ENCODE results near the gene GPC6. TPM values are rescaled to one million over a fixed set of nuclear protein-coding genes. Genes with fewer than 3 reads are reported as not detected.
A peak's percentile ranks its signal among the peaks of the same experiment; 100 is the strongest.

GPC6 gene
- total and polyA plus RNA-seq, 9 of the 15 experiments (the other 6 are each of a cell fraction or from before 2014, with no cell fraction given): under 0.01 to 0.20 (median 0.01) TPM; not detected in 4

DNA sequence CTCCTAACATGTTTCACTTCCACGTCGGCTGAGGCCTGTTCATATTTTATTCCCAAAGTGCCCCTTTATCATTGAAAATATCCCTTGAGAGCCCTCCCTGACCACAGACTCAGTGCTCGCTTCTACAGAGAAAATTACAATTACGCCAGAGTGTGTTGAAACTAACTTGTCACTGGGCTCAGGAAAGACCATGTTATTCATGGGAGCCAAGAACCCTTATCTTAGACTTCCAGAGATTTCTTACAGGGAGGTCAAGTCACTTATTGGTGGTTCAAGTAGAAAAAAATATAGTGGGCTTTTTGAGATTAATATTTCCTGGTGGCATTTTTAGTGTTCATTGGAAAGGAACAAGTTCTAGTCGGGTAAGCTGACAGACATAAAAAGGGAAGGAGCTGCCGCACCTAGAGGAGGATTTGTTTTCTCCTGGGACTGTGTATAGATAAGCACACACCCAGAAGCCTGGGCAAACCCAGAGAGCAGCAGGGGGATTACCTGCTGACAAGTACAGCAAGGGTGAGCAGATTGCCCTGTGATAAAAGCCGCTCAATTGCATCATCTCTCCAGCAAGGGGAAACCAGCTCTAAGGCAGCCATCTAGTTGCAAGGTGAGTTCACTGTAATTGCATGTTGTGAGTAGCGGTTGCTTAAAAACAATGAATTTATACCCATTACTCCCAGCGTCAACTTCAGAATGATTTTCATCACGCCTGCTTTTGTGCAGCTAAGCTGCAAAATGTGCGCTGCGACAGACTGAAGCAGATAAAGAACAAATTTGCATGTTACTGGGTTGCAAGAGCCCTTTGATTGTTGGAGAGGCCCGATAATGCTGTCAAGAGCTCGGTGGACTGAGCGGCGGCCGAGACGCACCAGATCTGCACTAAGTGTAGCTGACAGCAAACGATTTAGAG is 1206.7 kb downstream of the GPC6 start (continued):
- TF ChIP-seq RAD21 (CRISPR knock-in tag; conservative IDR thresholded peaks at IDR 0.05 in 1 of 2, IDR thresholded peaks at IDR 0.05 in 1 of 2) (peak in 1 of 2 experiments; percentile 28; a peak in 1 of 4 replicates), ZNF75A (CRISPR knock-in tag; IDR thresholded peaks at IDR 0.05) (no peak), MEIS2 (IDR thresholded peaks at IDR 0.05; ENCODE audit: partially characterized antibody) (peak; percentile 74), BHLHE40 (IDR thresholded peaks at IDR 0.05; ENCODE audit: low read length) (0 out of 2 replicates have a peak, but pooled peaks have one; percentile 9), NR2C2 (CRISPR knock-in tag; IDR thresholded peaks at IDR 0.05) (no peak), NR2C2 (tag; IDR thresholded peaks at IDR 0.05) (0 out of 2 replicates have a peak, but pooled peaks have one; percentile 25), MTA2 (IDR thresholded peaks at IDR 0.05; ENCODE audit: low read depth) (peak; percentile 8; the same call in 1 of the 2 replicates), CEBPG (CRISPR knock-in tag; IDR thresholded peaks at IDR 0.05) (peak; percentile 79), CEBPG (tag; conservative IDR thresholded peaks at IDR 0.05 in 1 of 2, IDR thresholded peaks at IDR 0.05 in 1 of 2) (peak; percentile 89 to 91), CC2D1A (IDR thresholded peaks at IDR 0.05) (no peak), RNF2 (IDR thresholded peaks at IDR 0.05) (no peak), ATF7 (IDR thresholded peaks at IDR 0.05) (peak; percentile 77), SMARCA4 (IDR thresholded peaks at IDR 0.05) (peak; percentile 54; the same call in 1 of the 2 replicates), NCOA4 (IDR thresholded peaks at IDR 0.05; ENCODE audit: partially characterized antibody) (no peak), CBFA2T3 (IDR thresholded peaks at IDR 0.05) (peak; percentile 40; the same call in 1 of the 2 replicates), FOSL1 (tag; conservative IDR thresholded peaks at IDR 0.05) (peak; percentile 29; the same call in 1 of the 2 replicates), CXXC5 (CRISPR knock-in tag; IDR thresholded peaks at IDR 0.05) (peak; percentile 44; the same call in 1 of the 2 replicates)
- TF ChIP-seq, protein P1, sequence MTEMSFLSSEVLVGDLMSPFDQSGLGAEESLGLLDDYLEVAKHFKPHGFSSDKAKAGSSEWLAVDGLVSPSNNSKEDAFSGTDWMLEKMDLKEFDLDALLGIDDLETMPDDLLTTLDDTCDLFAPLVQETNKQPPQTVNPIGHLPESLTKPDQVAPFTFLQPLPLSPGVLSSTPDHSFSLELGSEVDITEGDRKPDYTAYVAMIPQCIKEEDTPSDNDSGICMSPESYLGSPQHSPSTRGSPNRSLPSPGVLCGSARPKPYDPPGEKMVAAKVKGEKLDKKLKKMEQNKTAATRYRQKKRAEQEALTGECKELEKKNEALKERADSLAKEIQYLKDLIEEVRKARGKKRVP (CRISPR knock-in tag; IDR thresholded peaks at IDR 0.05): peak; percentile 76; the same call in 1 of the 2 replicates
- TF ChIP-seq, protein P2, sequence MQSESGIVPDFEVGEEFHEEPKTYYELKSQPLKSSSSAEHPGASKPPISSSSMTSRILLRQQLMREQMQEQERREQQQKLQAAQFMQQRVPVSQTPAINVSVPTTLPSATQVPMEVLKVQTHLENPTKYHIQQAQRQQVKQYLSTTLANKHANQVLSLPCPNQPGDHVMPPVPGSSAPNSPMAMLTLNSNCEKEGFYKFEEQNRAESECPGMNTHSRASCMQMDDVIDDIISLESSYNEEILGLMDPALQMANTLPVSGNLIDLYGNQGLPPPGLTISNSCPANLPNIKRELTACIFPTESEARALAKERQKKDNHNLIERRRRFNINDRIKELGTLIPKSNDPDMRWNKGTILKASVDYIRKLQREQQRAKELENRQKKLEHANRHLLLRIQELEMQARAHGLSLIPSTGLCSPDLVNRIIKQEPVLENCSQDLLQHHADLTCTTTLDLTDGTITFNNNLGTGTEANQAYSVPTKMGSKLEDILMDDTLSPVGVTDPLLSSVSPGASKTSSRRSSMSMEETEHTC (IDR thresholded peaks at IDR 0.05): no peak
- TF ChIP-seq, protein P3, sequence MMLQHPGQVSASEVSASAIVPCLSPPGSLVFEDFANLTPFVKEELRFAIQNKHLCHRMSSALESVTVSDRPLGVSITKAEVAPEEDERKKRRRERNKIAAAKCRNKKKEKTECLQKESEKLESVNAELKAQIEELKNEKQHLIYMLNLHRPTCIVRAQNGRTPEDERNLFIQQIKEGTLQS (IDR thresholded peaks at IDR 0.05): peak; percentile 92
- TF ChIP-seq, protein P3 (CRISPR knock-in tag; conservative IDR thresholded peaks at IDR 0.05): no peak
- TF ChIP-seq, protein P4, sequence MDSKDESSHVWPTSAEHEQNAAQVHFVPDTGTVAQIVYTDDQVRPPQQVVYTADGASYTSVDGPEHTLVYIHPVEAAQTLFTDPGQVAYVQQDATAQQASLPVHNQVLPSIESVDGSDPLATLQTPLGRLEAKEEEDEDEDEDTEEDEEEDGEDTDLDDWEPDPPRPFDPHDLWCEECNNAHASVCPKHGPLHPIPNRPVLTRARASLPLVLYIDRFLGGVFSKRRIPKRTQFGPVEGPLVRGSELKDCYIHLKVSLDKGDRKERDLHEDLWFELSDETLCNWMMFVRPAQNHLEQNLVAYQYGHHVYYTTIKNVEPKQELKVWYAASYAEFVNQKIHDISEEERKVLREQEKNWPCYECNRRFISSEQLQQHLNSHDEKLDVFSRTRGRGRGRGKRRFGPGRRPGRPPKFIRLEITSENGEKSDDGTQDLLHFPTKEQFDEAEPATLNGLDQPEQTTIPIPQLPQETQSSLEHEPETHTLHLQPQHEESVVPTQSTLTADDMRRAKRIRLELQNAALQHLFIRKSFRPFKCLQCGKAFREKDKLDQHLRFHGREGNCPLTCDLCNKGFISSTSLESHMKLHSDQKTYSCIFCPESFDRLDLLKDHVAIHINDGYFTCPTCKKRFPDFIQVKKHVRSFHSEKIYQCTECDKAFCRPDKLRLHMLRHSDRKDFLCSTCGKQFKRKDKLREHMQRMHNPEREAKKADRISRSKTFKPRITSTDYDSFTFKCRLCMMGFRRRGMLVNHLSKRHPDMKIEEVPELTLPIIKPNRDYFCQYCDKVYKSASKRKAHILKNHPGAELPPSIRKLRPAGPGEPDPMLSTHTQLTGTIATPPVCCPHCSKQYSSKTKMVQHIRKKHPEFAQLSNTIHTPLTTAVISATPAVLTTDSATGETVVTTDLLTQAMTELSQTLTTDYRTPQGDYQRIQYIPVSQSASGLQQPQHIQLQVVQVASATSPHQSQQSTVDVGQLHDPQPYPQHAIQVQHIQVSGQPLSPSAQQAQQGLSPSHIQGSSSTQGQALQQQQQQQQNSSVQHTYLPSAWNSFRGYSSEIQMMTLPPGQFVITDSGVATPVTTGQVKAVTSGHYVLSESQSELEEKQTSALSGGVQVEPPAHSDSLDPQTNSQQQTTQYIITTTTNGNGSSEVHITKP (IDR thresholded peaks at IDR 0.05; ENCODE audit: partially characterized antibody): peak; percentile 26
